Measurements from ENCODE around the gene CCR9.
A peak's percentile ranks its signal among the peaks of the same experiment; 100 is the strongest.

The CCR9 gene

DNA sequence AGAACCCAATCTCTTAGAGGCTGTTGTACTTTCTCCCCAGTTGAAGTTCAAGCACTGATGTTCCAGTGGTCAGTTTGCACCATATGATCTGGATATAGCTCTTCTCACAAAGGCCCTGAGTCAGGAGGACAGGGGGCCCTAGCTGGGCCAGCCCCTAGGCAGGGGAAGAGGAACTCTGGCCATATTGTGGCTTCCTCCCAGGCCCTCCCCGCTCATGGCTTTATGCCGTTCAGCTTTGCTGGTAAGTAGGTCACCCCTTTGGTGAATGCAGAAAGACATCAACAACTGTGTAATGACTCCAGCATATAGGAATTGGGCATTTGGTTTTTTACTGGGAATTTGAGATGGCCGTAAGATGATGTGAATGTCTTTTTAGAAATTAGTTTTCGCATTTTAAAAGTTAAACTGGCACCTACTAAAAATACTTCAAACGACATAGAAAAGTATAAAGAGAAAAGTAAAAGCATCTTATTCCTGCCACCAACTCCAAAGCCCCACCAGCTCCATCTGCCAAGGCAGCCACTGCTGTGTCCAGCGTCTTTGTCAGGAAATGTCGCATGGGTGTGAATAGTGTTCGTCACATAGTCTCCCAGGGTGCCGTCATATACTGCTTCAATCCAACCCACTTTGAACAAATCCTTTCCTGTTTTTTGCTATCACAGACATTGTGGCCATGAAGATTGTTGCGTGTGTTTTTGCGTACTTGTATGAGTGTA lies 25.3 kb downstream of the CCR9 start:
- DNase-seq, result no peak
- Mint-ChIP-seq H3K27me3 (peaks cover 58% of the 10 kb centered on the region), H3K27ac (no peak overlapping the region), H3K4me1 (peaks cover 36% of the 10 kb centered on the region), H3K4me3 (no peak overlapping the region), H3K9me3 (no peaks in the 10 kb centered on the region)
- no peak for ATAC-seq

- DNase-seq (no peak), ATAC-seq (no peak)
- Mint-ChIP-seq H3K27me3 (peaks cover 50% of the 10 kb centered on the region), H3K9me3 (no peaks in the 10 kb centered on the region), H3K4me1 (peaks cover 43% of the 10 kb centered on the region), H3K27ac (no peak overlapping the region), H3K4me3 (no peak overlapping the region)
Observed at GRCh38 chr3:45912435-45912834, 26.1 kb downstream of the CCR9 start.

DNA sequence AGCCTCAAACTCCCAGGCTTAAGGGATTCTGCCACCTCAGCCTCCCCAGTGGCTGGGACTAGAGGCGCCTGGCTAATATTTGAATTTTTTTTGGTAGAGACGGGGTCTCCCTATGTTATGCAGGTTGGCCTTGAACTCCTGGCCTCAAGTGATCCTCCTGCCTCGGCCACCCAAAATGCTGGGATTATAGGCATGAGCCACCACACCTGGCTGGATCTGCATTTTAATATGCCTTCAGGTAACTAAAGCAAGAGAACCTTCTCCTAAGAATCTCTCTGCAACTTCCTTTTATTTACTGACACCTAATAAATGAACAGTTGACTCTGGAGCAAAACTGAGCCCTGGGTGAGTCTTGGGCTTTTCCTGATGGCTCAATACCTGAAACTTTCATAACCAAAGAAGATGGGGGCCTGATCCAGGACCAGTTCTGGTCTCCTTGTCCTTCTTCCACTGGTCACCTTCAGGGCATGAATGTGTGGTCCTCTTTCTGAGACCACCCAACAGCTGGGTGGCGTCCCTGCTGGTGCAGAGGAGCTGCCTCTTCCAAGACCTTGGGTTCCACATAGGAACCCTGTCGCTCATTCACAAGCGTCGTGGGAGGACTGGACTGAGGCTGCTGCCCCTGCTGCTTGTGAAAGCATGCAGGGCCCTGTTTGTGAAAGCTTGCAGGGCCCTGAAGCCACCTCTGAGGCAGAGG lies 28.2 kb downstream of the CCR9 start:
- H3K27ac Mint-ChIP-seq, result peak overlapping the region in 1 of 2 donors; percentile 29
- DNase-seq (no peak), ATAC-seq (no peak)
- no peak overlapping the region for H3K4me3 Mint-ChIP-seq
- H3K27me3 Mint-ChIP-seq, result peaks cover 38% of the 10 kb centered on the region
- H3K9me3 Mint-ChIP-seq, result no peaks in the 10 kb centered on the region
- peaks cover 39% of the 10 kb centered on the region for H3K4me1 Mint-ChIP-seq

DNA sequence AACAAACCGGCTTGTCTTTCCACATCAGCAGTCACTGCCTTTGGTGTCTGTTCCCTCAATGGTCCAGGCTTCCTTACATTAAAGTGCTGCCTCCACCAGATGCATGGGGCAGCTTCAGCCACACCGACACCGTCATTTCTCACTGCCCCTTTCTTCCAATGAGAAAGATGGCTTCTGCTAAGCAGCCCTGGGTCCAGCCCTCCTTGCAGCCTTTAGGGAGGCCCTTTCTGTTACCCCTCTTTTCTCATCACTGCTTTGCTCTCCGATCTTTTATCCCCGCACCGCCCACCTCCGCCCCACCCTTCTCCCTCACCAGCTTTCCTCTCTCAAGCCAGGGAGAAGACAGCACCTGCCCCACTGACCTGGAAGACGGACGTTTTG lies 28.7 kb downstream of the CCR9 start:
- DNase-seq (no peak), ATAC-seq (no peak)
- H3K9me3 Mint-ChIP-seq, result no peaks in the 10 kb centered on the region
- H3K4me3 Mint-ChIP-seq, result peak overlapping the region; percentile 61 to 65
- peaks cover 33% of the 10 kb centered on the region for H3K27me3 Mint-ChIP-seq
- H3K27ac Mint-ChIP-seq, result peak overlapping the region in 1 of 2 donors; percentile 14
- H3K4me1 Mint-ChIP-seq, result peaks cover 39% of the 10 kb centered on the region

DNA sequence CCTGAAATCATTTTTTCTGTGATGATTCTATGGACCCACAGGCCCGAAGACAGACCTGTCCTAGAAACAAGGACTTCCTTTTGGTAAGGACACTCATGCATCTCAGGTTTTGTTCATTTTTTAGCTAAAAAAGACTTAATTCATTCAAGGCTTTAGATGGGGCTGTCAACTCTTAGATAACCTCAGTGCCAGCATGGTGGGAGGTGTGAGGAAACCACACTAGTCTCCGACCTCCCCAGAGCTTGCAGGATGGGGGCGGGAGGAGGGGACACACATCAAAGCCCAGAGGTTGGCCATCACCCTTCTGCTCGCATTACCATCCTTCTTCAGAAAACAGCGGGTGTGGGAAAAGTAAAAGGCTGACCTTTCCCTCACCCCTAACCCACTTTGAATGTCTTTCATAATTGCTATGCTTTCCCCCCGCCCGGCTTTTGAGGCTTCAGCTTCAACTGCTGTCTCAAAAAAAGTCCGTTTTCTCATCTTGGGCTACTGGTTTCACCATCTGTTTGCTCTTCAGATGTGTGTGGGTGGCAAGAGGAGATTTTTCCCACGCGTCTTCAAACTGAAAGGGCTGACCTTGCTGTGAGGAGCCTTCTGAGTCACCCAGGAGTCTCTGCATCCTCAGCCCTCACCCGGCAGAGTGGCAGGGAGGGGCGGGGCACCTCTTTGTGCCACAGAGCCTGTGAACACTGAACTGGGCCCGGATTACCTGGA lies 29.3 kb downstream of the CCR9 start:
- peak overlapping the region in 1 of 2 donors; percentile 14 for H3K27ac Mint-ChIP-seq
- H3K4me1 Mint-ChIP-seq, result peaks cover 39% of the 10 kb centered on the region
- peak; percentile 74 to 88 for DNase-seq
- peak overlapping the region; percentile 61 to 65 for H3K4me3 Mint-ChIP-seq
- H3K9me3 Mint-ChIP-seq, result no peaks in the 10 kb centered on the region
- H3K27me3 Mint-ChIP-seq, result peaks cover 27% of the 10 kb centered on the region
- ATAC-seq, result peak; percentile 95

DNA sequence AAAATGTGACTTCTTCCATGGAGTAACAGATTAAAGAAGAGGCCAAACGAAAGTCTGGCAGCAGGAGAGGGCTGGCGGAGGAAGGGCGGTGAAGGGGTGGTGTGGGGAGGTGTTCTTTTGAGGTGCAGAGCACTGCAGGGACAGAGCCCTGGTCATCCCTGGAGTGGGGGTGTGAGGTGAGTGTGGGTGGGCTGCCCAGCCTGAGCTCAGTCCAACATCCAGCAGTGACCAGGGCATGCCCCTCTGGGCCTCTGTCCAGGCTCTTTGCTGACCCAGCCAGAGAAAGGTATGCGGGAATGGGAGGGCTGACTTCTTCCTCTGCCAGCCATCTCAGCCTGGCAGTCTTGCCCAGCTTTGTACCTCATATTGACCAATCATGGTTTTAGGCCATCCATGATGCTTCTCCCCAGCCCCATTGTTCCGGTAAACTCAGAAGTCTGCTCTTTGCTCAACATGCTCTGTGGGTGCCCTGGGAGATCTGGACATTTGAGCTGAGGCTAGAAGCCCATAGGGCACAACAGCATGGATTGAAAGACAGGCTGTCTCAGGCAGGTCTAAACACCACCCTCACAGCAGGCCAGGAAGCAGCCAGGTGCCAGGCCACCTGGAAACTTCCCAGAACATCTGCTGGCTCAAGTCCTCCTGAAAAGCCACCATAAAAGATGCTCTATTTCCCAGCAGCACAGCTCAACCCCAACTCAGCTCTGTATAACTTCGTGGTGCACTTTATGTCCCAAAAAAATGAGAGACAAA lies 31.0 kb downstream of the CCR9 start:
- H3K4me3 Mint-ChIP-seq, result no peak overlapping the region
- no peak for DNase-seq
- peaks cover 50% of the 10 kb centered on the region for H3K4me1 Mint-ChIP-seq
- no peak for ATAC-seq
- H3K27me3 Mint-ChIP-seq, result peaks cover 14% of the 10 kb centered on the region
- H3K27ac Mint-ChIP-seq, result peak overlapping the region in 1 of 2 donors; percentile 87
- no peaks in the 10 kb centered on the region for H3K9me3 Mint-ChIP-seq

- Mint-ChIP-seq H3K4me1 (peaks cover 40% of the 10 kb centered on the region), H3K4me3 (no peak overlapping the region), H3K27me3 (no peaks in the 10 kb centered on the region), H3K27ac (no peak overlapping the region), H3K9me3 (no peaks in the 10 kb centered on the region)
- no peak for DNase-seq
- ATAC-seq, result no peak
Observed at GRCh38 chr3:45921158-45922038, 35.1 kb downstream of the CCR9 start.

GRCh38 chr3:45922039-45922326 lies 35.6 kb downstream of the CCR9 start:
- H3K27ac Mint-ChIP-seq, result no peak overlapping the region
- ATAC-seq (no peak), DNase-seq (no peak)
- peaks cover 34% of the 10 kb centered on the region for H3K4me1 Mint-ChIP-seq
- no peaks in the 10 kb centered on the region for H3K27me3 Mint-ChIP-seq
- H3K9me3 Mint-ChIP-seq, result no peaks in the 10 kb centered on the region
- no peak overlapping the region for H3K4me3 Mint-ChIP-seq

GRCh38 chr3:45922950-45923590 lies 36.7 kb downstream of the CCR9 start:
- DNase-seq (no peak), ATAC-seq (no peak)
- no peaks in the 10 kb centered on the region for H3K9me3 Mint-ChIP-seq
- H3K27me3 Mint-ChIP-seq, result no peaks in the 10 kb centered on the region
- peaks cover 26% of the 10 kb centered on the region for H3K4me1 Mint-ChIP-seq
- H3K4me3 Mint-ChIP-seq, result no peak overlapping the region
- no peak overlapping the region for H3K27ac Mint-ChIP-seq

- ATAC-seq, result peak; percentile 72
- Mint-ChIP-seq H3K4me1 (peaks cover 25% of the 10 kb centered on the region), H3K27me3 (no peaks in the 10 kb centered on the region), H3K4me3 (no peak overlapping the region), H3K9me3 (no peaks in the 10 kb centered on the region), H3K27ac (no peak overlapping the region)
- no peak for DNase-seq
Observed at GRCh38 chr3:45923755-45924154, 37.4 kb downstream of the CCR9 start.

DNA sequence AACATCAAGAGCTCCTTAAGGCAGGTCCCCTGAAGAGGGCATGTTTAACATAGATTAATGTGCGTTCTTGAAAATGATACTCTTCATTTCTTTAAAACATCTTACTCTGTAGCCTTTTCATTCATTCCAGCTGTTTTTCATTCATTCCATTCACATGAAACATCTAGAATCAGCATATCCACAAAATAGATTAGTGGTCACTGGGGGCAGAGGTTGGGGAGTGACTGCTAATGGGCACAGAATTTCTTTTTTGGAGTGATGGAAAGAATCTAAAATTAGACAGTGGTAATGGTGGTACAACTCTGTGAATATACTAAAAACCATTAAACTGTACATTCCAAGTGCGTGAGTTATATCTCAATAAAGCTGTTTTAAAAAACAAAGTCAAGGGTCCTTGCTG lies 41.5 kb downstream of the CCR9 start:
- ATAC-seq (no peak), DNase-seq (no peak)
- no peaks in the 10 kb centered on the region for H3K9me3 Mint-ChIP-seq
- no peak overlapping the region for H3K27ac Mint-ChIP-seq
- H3K4me1 Mint-ChIP-seq, result peaks cover 14% of the 10 kb centered on the region
- no peak overlapping the region for H3K4me3 Mint-ChIP-seq
- no peaks in the 10 kb centered on the region for H3K27me3 Mint-ChIP-seq

DNA sequence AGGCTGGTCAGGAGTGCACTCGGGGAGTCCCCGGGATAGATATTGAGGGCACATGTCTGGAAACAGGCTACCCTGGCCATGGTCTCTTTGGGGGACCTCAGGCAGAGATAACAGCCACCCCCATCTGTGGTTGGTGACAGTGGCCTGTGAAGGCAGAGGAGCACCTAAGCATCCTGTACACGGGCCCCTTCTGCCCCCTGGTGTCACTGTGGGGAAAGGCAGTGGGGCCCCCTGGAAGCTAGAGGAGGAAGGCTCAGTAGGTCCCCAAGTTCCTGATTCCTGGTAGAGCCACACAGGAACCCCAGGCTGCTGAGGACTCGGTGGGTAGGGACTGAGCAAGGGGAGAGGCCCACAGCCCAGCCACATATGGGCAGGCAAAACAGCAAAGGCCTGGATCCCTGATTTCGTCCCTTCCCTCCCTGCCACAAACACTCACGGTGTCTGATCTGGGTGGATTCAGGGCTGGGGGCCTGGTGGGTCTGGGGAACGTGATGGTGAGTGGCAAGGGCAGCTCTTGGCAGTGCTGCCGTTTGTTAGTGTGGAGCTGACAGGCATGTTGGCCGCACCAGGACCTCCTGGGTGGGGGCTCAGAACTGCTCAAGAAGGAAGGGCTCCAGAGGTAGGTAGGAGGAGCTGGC lies 42.8 kb downstream of the CCR9 start:
- peaks cover 11% of the 10 kb centered on the region for H3K4me1 Mint-ChIP-seq
- no peak overlapping the region for H3K4me3 Mint-ChIP-seq
- no peaks in the 10 kb centered on the region for H3K9me3 Mint-ChIP-seq
- DNase-seq, result peak; percentile 66 to 69
- peak overlapping the region in 1 of 2 donors; percentile 28 for H3K27ac Mint-ChIP-seq
- ATAC-seq, result peak; percentile 93
- no peaks in the 10 kb centered on the region for H3K27me3 Mint-ChIP-seq

DNA sequence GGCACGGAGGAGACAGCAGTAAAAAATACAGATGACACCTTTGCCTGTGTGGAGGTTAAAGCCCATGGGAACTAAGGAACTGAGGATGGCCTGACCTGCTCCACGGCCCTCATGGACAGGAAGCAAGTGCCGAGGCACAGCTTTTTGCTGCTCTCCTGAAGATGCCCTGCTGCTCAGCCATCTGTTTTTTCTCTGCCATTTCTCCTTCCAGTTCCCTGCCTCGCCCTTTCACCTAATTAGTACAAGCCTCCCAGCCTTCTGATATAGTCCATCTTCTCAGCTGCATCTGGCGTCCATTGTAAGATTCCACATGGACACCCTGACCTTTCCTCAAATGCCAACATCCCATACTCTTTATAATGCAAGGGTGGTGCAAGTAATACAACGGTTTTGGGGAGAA lies 45.2 kb downstream of the CCR9 start:
- H3K27ac Mint-ChIP-seq, result no peak overlapping the region
- H3K4me1 Mint-ChIP-seq, result peaks cover 11% of the 10 kb centered on the region
- H3K4me3 Mint-ChIP-seq, result no peak overlapping the region
- no peaks in the 10 kb centered on the region for H3K27me3 Mint-ChIP-seq
- DNase-seq, result no peak
- no peak for ATAC-seq
- H3K9me3 Mint-ChIP-seq, result no peaks in the 10 kb centered on the region

DNA sequence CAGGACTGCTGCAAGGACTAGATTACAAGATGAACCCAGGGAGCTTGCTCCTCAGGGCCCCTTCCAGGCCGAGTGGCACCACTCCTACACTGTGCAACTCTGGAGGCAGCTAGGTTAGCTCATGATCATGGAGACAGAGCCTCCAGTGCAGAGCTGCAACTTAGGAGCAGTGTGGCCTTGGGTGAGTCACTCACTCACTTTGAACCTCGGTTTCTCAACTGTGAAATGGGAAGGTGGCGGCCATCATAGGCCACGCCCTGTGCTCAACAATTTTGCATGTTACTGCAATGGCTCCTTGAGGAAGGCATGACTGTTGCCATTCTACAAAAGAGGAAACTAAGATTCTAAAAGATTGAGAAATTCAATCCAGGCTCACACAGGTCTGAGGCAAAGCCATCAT lies 45.8 kb downstream of the CCR9 start:
- Mint-ChIP-seq H3K27me3 (no peaks in the 10 kb centered on the region), H3K9me3 (no peaks in the 10 kb centered on the region), H3K27ac (no peak overlapping the region), H3K4me1 (peaks cover 11% of the 10 kb centered on the region), H3K4me3 (no peak overlapping the region)
- DNase-seq, result no peak
- no peak for ATAC-seq
